Right lobe of liver (tissue), 4 donors: ENCODE results near the gene WFDC10B.

Experiments used
- CTCF ChIP-seq, 4 donors: fragments of 200-600 bp in 3 of 4; fragments of 450-650 bp in 1 of 4; IDR thresholded peaks; one replicate each; pipeline versions ENCODE4 v1.5.1 to v1.8.0; 2016 to 2022; ENCODE audit warnings: antibody characterized with exemption in 4 of 4, mild to moderate bottlenecking in 2 of 4
- POLR2A ChIP-seq: fragments of 450-650 bp; IDR thresholded peaks from one replicate; pipeline ENCODE4 v1.6.1; 2017; ENCODE audit warnings: antibody characterized with exemption, mild to moderate bottlenecking
- donor health status: DM: no; HTN: no; CAD: no.
- donor health status: DM: no; HTN: no; CAD: no.
- donor health status: DM: no; HTN: yes; CAD: no.

DNA sequence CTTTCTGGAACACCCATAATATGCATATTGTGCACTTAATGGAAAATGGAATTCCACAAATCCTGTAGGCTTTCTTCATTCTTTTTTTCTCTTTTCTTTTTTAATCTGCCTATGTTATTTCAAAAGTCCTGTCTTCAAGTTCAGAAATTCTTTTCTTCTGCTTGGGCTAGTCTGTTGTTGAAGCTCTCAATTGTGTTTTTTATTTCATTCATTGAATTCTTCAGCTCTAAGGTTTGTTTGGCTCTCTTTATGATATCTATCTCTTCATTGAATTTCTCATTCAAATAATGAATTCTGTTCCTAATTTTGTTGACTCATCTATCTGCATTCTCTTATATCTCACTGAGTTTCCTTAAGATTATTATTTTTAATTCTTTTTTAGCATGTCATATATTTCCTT, 27.4 kb upstream of the WFDC10B start:
- TF ChIP-seq CTCF (IDR thresholded peaks at IDR 0.05) (no peak), POLR2A (no peak)
